H1 (cell line): ENCODE measurements around the gene COL27A1. TPM values are rescaled to one million over a fixed set of nuclear protein-coding genes. Genes with fewer than 3 reads are reported as not detected.

Source experiments
- CTCF ChIA-PET: fragments of 300-600 bp; sonication (Branson Sonifier 250); formaldehyde crosslinking; loops from one replicate; lab custom pipeline; 2021; ENCODE audit not compliant: partially characterized antibody; lab: Charles Lee
- POLR2A ChIA-PET: fragments of 300-600 bp; sonication (Branson Sonifier 250); formaldehyde crosslinking; loops from one replicate; lab custom pipeline; 2021; ENCODE audit warnings: inconsistent platforms; ENCODE audit not compliant: partially characterized antibody; lab: Charles Lee
- DNase-seq, 2 experiments: peaks; one replicate each; pipeline versions ENCODE4 v3.0.0 to v3.0.0-alpha.2; 2010 to 2022; ENCODE audit warnings: low spot score in 2 of 2, low read depth in 1 of 2, mixed read lengths in 1 of 2
- FAIRE-seq: peaks from 2 replicates; lab custom pipeline; 2011; peaks lifted over from hg19 to GRCh38; lab: Jason Lieb, UNC
- H2AFZ ChIP-seq: 2 replicates; pipeline ENCODE4 v1.8.1; 2012; ENCODE audit warnings: low read length, inconsistent platforms
- H2AK5ac ChIP-seq: 2 replicates; pipeline ENCODE4 v1.6.1; 2013; ENCODE audit warnings: low read depth, low read length
- H2BK120ac ChIP-seq: replicated peaks from 2 replicates; pipeline ENCODE3; 2013; ENCODE audit warnings: low read depth, low read length, inconsistent platforms
- H2BK12ac ChIP-seq: 2 replicates; pipeline ENCODE4 v1.6.1; 2013; ENCODE audit warnings: low read depth, low read length
- H2BK15ac ChIP-seq: 2 replicates; pipeline ENCODE4 v1.6.1; 2013; ENCODE audit warnings: low read length
- H2BK20ac ChIP-seq: 2 replicates; pipeline ENCODE4 v1.6.1; 2013; ENCODE audit warnings: low read length
- H2BK5ac ChIP-seq: 2 replicates; pipeline ENCODE4 v1.6.1; 2013; ENCODE audit warnings: low read depth, low read length
- H3K14ac ChIP-seq: 2 replicates; pipeline ENCODE4 v1.6.1; 2013; ENCODE audit warnings: inconsistent platforms; ENCODE audit not compliant: insufficient read length
- H3K18ac ChIP-seq: 2 replicates; pipeline ENCODE4 v1.6.1; 2013; ENCODE audit warnings: low read length; ENCODE audit errors: extremely low read depth
- H3K23ac ChIP-seq: 2 replicates; pipeline ENCODE4 v1.6.1; 2013; ENCODE audit warnings: inconsistent platforms; ENCODE audit not compliant: insufficient read length
- H3K23me2 ChIP-seq: 2 replicates; pipeline ENCODE4 v1.6.1; 2013; ENCODE audit warnings: low read depth, low read length
- H3K27ac ChIP-seq: 2 replicates; pipeline ENCODE4 v1.6.1; 2011; ENCODE audit warnings: low read depth, low read length, inconsistent platforms
- H3K27me3 ChIP-seq, 4 experiments: replicated peaks in 1 of 4; 1 replicate in 1 of 4; 2 replicates in 3 of 4; pipeline versions ENCODE4 v1.6.1 to v1.8.1; 2011 to 2013; ENCODE audit warnings: low read length in 3 of 4, mild to moderate bottlenecking in 3 of 4, inconsistent platforms in 2 of 4, mixed read lengths in 2 of 4, moderate library complexity in 1 of 4; ENCODE audit not compliant: control insufficient read depth in 3 of 4, insufficient read depth in 3 of 4; ENCODE audit errors: extremely low read depth in 1 of 4
- H3K36me3 ChIP-seq, 4 experiments: 2 replicates each; pipeline versions ENCODE4 v1.6.1 to v1.8.1; 2011 to 2013; ENCODE audit warnings: mild to moderate bottlenecking in 4 of 4, low read length in 3 of 4, moderate library complexity in 2 of 4, control low read depth in 1 of 4, inconsistent platforms in 1 of 4; ENCODE audit not compliant: insufficient read depth in 4 of 4, control insufficient read depth in 2 of 4
- H3K4ac ChIP-seq: replicated peaks from 2 replicates; pipeline ENCODE3; 2013; ENCODE audit warnings: low read length, low read depth, mixed read lengths, inconsistent platforms; ENCODE audit not compliant: insufficient read length
- H3K4me1 ChIP-seq, 4 experiments: replicated peaks in 1 of 4; 1 replicate in 1 of 4; 2 replicates in 3 of 4; pipeline versions ENCODE4 v1.6.1 to v1.8.1; 2011 to 2013; ENCODE audit warnings: low read length in 3 of 4, inconsistent platforms in 2 of 4, mixed read lengths in 1 of 4; ENCODE audit not compliant: insufficient read depth in 4 of 4, control insufficient read depth in 3 of 4
- H3K4me2 ChIP-seq, 2 experiments: 2 replicates each; pipeline versions ENCODE4 v1.6.1 to v1.8.1; 2011 to 2013; ENCODE audit warnings: low read depth in 2 of 2, low read length in 2 of 2, control low read depth in 1 of 2, inconsistent platforms in 1 of 2, mild to moderate bottlenecking in 1 of 2; ENCODE audit not compliant: insufficient read depth in 1 of 2
- H3K4me3 ChIP-seq, 4 experiments: fragments of 200-600, 300-600 bp in 1 of 4; sonication (generic), shearing (Covaris generic), sonication (Bioruptor Twin) in 1 of 4; 2 replicates each; pipeline versions ENCODE4 v1.5.1 to v1.8.1; 2011 to 2016; ENCODE audit warnings: low read length in 4 of 4, low read depth in 3 of 4, control low read depth in 2 of 4, inconsistent platforms in 2 of 4, mild to moderate bottlenecking in 2 of 4, mixed read lengths in 1 of 4, moderate library complexity in 1 of 4; ENCODE audit not compliant: insufficient read depth in 2 of 4; ENCODE audit errors: extremely low read depth in 1 of 4
- H3K56ac ChIP-seq: replicated peaks from 2 replicates; pipeline ENCODE3; 2013; ENCODE audit warnings: low read depth, mild to moderate bottlenecking, mixed read lengths, low read length, inconsistent platforms; ENCODE audit not compliant: insufficient read length
- H3K79me1 ChIP-seq: 2 replicates; pipeline ENCODE4 v1.6.1; 2013; ENCODE audit warnings: low read depth, low read length, control low read depth
- H3K79me2 ChIP-seq, 2 experiments: 2 replicates each; pipeline versions ENCODE4 v1.6.1 to v1.8.1; 2012 to 2013; ENCODE audit warnings: low read length in 2 of 2, mild to moderate bottlenecking in 2 of 2, inconsistent platforms in 1 of 2; ENCODE audit not compliant: insufficient read depth in 2 of 2, control insufficient read depth in 1 of 2
- H3K9ac ChIP-seq, 4 experiments: replicated peaks in 1 of 4; 1 replicate in 1 of 4; 2 replicates in 3 of 4; pipeline versions ENCODE4 v1.6.1 to v1.8.1; 2011 to 2013; ENCODE audit warnings: low read depth in 3 of 4, low read length in 3 of 4, control low read depth in 2 of 4, mild to moderate bottlenecking in 2 of 4, moderate library complexity in 2 of 4, inconsistent platforms in 1 of 4; ENCODE audit errors: extremely low read depth in 1 of 4
- H3K9me3 ChIP-seq, 2 experiments: 2 replicates each; pipeline versions ENCODE4 v1.6.1 to v1.8.1; 2012 to 2013; ENCODE audit warnings: mild to moderate bottlenecking in 2 of 2, moderate library complexity in 2 of 2, control low read depth in 1 of 2, inconsistent platforms in 1 of 2, low read depth in 1 of 2, low read length in 1 of 2, mixed read lengths in 1 of 2; ENCODE audit not compliant: insufficient read depth in 2 of 2
- H4K20me1 ChIP-seq, 2 experiments: replicated peaks in 1 of 2; 2 replicates each; pipeline versions ENCODE3 to v1.8.1; 2011 to 2013; ENCODE audit warnings: inconsistent platforms in 2 of 2, low read length in 2 of 2, mild to moderate bottlenecking in 1 of 2; ENCODE audit not compliant: insufficient read depth in 2 of 2, control insufficient read depth in 1 of 2
- H4K5ac ChIP-seq: 2 replicates; pipeline ENCODE4 v1.6.1; 2013; ENCODE audit warnings: low read length, low read depth, mixed read lengths, inconsistent platforms; ENCODE audit not compliant: insufficient read length
- H4K8ac ChIP-seq: 2 replicates; pipeline ENCODE4 v1.8.0; 2013; ENCODE audit warnings: mild to moderate bottlenecking, moderate library complexity, low read length, inconsistent platforms; ENCODE audit not compliant: insufficient read depth; ENCODE audit errors: extremely low read depth
- H4K91ac ChIP-seq: replicated peaks from 2 replicates; pipeline ENCODE3; 2013; ENCODE audit warnings: low read length, mixed read lengths, inconsistent platforms; ENCODE audit not compliant: insufficient read length
- CHD1 ChIP-seq: IDR thresholded peaks from 2 replicates; pipeline ENCODE4 v1.6.1; 2012; ENCODE audit warnings: low read depth, low read length, improper control_type of control experiment
- CTBP2 ChIP-seq: IDR thresholded peaks from 2 replicates; pipeline ENCODE4 v1.7.0; 2011; ENCODE audit warnings: borderline replicate concordance, mild to moderate bottlenecking, moderate library complexity, mixed read lengths, low read length; ENCODE audit not compliant: insufficient read depth, insufficient read length
- EGR1 ChIP-seq: IDR thresholded peaks from 2 replicates; pipeline ENCODE4 v1.6.1; 2011; ENCODE audit warnings: low read depth, low read length, borderline replicate concordance
- NRF1 ChIP-seq: IDR thresholded peaks from 2 replicates; pipeline ENCODE4 v1.6.1; 2011; ENCODE audit warnings: mild to moderate bottlenecking, low read depth, low read length, improper control_type of control experiment
- RFX5 ChIP-seq: IDR thresholded peaks from 2 replicates; pipeline ENCODE4 v1.6.1; 2011; ENCODE audit warnings: low read depth, low read length, improper control_type of control experiment, borderline replicate concordance
- RNF2 ChIP-seq: fragments of 200-900, 300-1000 bp; sonication (generic); IDR thresholded peaks from 2 replicates; pipeline ENCODE4 v1.7.1; 2016; ENCODE audit warnings: borderline replicate concordance, low read depth, mild to moderate bottlenecking, antibody characterized with exemption, low read length; ENCODE audit not compliant: poor library complexity, severe bottlenecking; ENCODE audit errors: missing control alignments
- SIX5 ChIP-seq: IDR thresholded peaks from 2 replicates; pipeline ENCODE4 v1.6.1; 2011; ENCODE audit warnings: mild to moderate bottlenecking, low read depth, low read length
- SUZ12 ChIP-seq: fragments of 200-600 bp; sonication (generic); IDR thresholded peaks from 2 replicates; pipeline ENCODE4 v1.6.1; 2012; ENCODE audit warnings: mild to moderate bottlenecking, inconsistent platforms, low read length, moderate library complexity, mixed read lengths
- YY1 ChIP-seq: IDR thresholded peaks from 2 replicates; pipeline ENCODE4 v1.6.1; 2011; ENCODE audit warnings: low read depth, mild to moderate bottlenecking, low read length
- WGBS, 2 experiments: shearing (Covaris generic) in 1 of 2; methylation state at CpG; one replicate each; pipeline versions ENCODE4 v1.1.6 to v1.1.7; 2013 to 2015; ENCODE audit warnings: low lambda C conversion rate in 2 of 2, mixed read lengths in 2 of 2, inconsistent platforms in 1 of 2, low coverage in 1 of 2, missing lambda C conversion rate in 1 of 2; ENCODE audit not compliant: insufficient replicate concordance in 2 of 2, insufficient coverage in 1 of 2, insufficient read length in 1 of 2; ENCODE audit errors: extremely low coverage in 1 of 2, missing lambda C conversion rate in 1 of 2; 5-methylcytosine and 5-hydroxymethylcytosine counted together
- polyA plus RNA-seq, 7 experiments: library from polyadenylated mRNA; depleted of rRNA in 3 of 7; stranded (reverse) in 5 of 7; unstranded in 2 of 7; fragments of >200 nt in 5 of 7; fragments of 200-250 nt in 2 of 7; gene quantifications; 1 replicate in 5 of 7; 2 replicates in 1 of 7; 4 replicates in 1 of 7; pipeline versions ENCODE4 v1.2.1 to v1.2.3, GENCODE V29; 2011 to 2013; ENCODE audit warnings: missing spikeins in 2 of 7, mixed read lengths in 2 of 7
- total RNA-seq: library from RNA; stranded (reverse); fragmentation: NEBNext Ultra II Directional; extraction: Animal tissue kit (Norgen Biotek cat#: 25700); gene quantifications from 2 replicates; pipeline ENCODE4 v1.2.1, GENCODE V29; 2021

The COL27A1 gene
- total and polyA plus RNA-seq, 2 of the 8 experiments (the other 6 are each of a cell fraction or from before 2014, with no cell fraction given), result 15.1 to 22.8 TPM

DNA sequence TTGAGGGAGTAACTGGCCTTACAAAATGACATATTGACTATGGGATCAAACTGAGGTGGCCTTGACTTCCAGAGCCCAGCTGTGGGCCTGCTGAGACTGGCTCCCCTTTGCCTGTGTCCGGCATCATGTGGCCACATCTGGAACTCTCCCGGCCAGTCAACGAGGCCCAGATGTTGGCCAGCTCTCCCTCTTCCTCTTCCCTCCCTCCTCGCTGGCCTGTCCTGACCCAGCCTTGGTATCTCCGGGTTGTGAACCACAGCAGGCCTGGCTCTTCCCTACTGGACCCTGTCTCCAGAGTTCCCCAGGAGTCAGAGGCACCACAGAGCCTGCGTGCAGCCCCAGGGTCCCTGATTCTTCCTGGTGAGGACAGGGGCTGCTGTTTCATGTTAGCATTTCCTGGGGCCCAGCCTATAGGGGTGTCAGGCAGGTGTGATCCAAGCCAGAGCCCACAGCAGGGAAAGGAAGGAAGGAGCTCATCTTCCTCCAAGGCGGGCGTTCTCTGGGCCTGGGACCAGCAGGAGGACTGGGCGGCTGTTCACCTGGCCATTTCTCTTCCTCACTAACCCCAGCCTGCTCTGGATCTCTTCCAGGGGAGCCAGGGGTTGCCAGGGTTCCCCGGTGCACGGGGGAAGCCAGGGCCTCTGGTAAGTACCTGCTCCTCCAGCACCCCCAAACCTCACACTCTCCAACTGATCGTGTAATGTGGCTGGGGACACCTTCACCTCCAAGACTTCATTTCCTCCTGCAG is 81.2 kb downstream of the COL27A1 start:
- WGBS, 2 experiments, result 84% methylated on average over 10 of the region's 12 CpGs; no CpG with 5 or more reads in 1 of the 2 experiments
- no peak for FAIRE-seq
- no peaks in the 10 kb centered on the region for H3K79me2 ChIP-seq
- H3K4me3 ChIP-seq, result no peak overlapping the region
- H3K36me3 ChIP-seq, result no peaks in the 10 kb centered on the region
- no peak overlapping the region for H2BK15ac ChIP-seq
- H3K27ac ChIP-seq, result no peak overlapping the region
- H3K4me1 ChIP-seq, result peaks cover 0 to 4% (median 0%) of the 10 kb centered on the region in 4 experiments; a peak in 2 of 7 replicates
- ChIA-PET CTCF (interaction anchor here (0.7 to 5.4 kb wide), 11 partner anchors 10 to 128 kb away, joined by 3 to 33 read pairs (median 4); no protein-coding TSS in a partner anchor), POLR2A (no interaction called here)
- no peak overlapping the region for H2AFZ ChIP-seq
- TF ChIP-seq EGR1 (no peak), YY1 (no peak), RFX5 (no peak), CHD1 (no peak), CTBP2 (no peak), SUZ12 (no peak), NRF1 (no peak), RNF2 (no peak), SIX5 (no peak)
- no peak overlapping the region for H3K56ac ChIP-seq
- H4K8ac ChIP-seq, result no peak overlapping the region
- no peak overlapping the region for H4K91ac ChIP-seq
- H3K27me3 ChIP-seq, result no peaks in the 10 kb centered on the region; a peak in 2 of 7 replicates
- H3K4me2 ChIP-seq, result no peak overlapping the region
- no peak overlapping the region for H2BK12ac ChIP-seq
- no peak overlapping the region for H3K14ac ChIP-seq
- no peak overlapping the region for H2BK120ac ChIP-seq
- H3K9ac ChIP-seq, result no peak overlapping the region; a peak in 1 of 7 replicates
- no peak overlapping the region for H2AK5ac ChIP-seq
- no peak overlapping the region for H3K18ac ChIP-seq
- H3K23ac ChIP-seq, result no peak overlapping the region
- H3K79me1 ChIP-seq, result no peaks in the 10 kb centered on the region
- no peaks in the 10 kb centered on the region for H4K20me1 ChIP-seq
- no peak overlapping the region for H4K5ac ChIP-seq
- H3K23me2 ChIP-seq, result no peaks in the 10 kb centered on the region
- DNase-seq, result no peak
- H2BK5ac ChIP-seq, result no peak overlapping the region
- H3K4ac ChIP-seq, result no peak overlapping the region
- no peaks in the 10 kb centered on the region for H3K9me3 ChIP-seq
- no peak overlapping the region for H2BK20ac ChIP-seq
